GM21723 (cell line): Measurements from ENCODE around the gene APOBEC3F.
"Not testable (repeated sequence)": the region's sequence is repeated elsewhere in the genome, so short reads cannot be mapped to it uniquely, and the experiment has no call there.

Source experiments
- ATAC-seq: cut with Tn5 transposase; IDR thresholded peaks from one replicate; pipeline ENCODE4 v1.9.1; 2021; ENCODE audit warnings: mild to moderate bottlenecking, moderate library complexity; ENCODE audit not compliant: unreplicated experiment

APOBEC3F gene

DNA sequence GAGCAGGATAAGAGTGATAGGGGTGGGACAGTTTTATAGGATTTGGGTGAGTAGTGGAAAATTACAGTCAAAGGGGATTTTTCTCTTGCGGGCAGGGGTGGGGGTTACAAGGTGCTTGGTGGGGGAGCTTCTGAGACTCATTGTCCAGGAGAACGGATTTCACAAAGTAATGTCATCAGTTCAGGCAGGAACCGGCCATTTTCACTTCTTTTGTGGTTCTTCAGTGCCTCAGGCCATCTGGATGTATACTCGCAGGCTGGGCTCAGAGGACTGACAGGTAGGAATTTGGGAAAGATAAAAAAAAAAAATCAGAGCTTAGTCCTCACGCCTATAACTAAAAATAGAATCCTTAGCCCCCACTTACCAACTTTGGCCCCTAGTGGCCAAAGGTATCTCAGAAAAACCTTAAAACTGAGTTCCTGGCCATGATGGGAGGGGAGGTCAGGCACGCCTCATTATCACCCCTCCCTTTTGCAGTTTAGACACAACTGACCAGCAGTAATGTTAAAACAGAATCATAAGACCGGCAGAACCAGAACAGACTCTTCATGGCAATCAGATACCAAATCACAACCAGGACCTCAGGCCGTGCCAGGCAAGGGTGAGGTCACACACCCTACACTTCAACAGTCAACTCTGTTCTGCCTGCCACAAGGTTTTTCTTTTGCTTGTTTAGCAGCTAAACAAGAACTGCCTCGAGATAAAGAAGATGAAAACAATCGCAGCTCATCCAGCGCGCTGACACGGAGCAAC lies 27.5 kb downstream of the APOBEC3F start:
- no peak for ATAC-seq

DNA sequence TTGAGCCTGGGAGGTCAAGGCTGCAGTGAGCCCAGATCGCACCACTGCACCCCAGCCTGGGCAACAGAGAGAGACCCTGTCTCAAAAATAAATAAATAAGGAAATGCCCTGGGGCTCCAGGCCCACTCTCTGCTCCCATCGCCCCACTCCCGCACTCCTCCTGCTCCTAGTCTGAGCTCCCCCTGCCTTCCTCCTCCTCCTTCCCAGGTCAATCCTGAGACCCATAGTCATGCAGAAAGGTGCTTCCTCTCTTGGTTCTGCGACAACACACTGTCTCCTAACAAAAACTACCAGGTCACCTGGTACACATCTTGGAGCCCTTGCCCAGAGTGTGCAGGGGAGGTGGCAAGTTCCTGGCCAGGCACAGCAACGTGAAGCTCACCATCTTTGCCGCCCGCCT lies 29.5 kb downstream of the APOBEC3F start:
- no peak for ATAC-seq

DNA sequence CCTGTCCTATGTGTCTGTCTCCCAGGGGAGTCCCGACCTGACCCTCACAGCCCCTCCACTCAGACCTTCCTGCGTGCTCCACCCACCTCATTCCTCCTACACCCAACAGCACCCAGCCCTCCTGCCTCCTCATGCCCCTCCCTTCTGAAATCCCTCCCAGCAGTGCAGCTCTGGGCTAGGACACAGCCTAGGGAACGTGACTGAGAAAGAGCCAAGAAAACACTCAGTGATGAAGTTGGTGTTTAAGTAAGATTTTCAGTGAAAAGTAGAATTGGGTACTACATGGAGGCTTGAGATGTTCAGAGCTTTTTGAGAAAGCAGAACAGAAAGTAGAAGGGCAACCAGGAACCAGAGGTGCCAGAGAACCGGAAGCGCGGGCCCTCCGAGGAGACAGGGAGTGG lies 31.9 kb downstream of the APOBEC3F start:
- ATAC-seq = not testable (repeated sequence)

DNA sequence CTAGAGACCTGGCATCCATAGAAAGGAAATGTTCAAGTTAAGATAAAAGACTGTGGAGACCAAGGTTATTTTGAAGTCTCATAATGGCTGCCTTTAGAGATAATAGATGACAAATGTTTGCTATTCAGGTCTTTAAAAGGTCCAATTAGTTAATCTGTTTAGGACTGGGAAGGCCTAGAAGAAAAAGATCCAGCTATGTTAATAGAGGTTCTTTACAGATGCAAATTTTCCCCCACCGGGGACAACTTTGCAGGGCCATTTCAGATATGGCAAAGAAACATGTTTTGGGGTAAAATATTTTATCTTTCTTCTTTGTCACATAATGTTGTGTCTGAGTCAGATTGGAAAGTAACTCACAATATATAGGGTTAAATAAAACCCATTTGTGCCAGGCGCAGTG lies 33.3 kb downstream of the APOBEC3F start:
- no peak for ATAC-seq

DNA sequence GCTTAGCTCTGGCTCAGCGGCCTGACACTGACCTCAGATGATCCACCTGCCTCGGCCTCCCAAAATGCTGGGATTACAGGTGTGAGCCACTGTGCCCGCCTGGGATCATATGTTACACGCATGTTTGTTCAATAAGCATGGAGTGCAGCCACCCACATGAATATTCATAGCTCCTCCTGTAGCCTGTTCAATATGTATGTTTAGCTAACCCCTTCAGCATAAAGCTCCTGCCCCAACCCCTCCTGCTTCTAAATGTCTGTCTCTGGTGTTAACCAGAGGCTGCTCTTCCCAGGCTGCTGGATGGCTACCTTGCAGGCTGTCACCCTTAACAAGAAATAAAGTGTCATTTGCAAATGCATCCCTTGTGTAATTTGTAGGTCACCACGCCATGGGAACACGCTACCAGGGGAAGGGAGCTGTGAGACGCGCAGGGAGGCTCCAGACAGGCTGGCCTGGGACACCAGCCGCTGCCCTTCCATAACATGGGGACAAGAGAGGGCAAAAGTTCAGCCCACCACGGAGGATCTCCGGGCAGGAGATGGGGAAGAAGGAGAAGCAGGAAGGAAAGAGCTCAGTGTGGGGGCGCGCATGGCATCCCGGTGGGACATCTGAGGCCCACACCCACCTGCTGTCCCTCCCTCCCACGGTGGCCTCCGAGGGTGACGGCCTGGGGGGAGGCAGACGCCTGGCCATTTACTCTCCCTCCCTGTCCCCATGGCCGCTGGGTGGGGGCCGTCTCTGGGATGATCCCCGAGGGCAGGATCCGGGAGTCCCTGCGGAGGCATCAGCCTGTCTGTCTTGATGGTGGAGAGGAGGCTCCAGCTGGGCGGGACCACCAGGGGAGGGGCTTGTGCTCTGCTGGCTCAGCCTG lies 35.7 kb downstream of the APOBEC3F start:
- ATAC-seq = not testable (repeated sequence)

DNA sequence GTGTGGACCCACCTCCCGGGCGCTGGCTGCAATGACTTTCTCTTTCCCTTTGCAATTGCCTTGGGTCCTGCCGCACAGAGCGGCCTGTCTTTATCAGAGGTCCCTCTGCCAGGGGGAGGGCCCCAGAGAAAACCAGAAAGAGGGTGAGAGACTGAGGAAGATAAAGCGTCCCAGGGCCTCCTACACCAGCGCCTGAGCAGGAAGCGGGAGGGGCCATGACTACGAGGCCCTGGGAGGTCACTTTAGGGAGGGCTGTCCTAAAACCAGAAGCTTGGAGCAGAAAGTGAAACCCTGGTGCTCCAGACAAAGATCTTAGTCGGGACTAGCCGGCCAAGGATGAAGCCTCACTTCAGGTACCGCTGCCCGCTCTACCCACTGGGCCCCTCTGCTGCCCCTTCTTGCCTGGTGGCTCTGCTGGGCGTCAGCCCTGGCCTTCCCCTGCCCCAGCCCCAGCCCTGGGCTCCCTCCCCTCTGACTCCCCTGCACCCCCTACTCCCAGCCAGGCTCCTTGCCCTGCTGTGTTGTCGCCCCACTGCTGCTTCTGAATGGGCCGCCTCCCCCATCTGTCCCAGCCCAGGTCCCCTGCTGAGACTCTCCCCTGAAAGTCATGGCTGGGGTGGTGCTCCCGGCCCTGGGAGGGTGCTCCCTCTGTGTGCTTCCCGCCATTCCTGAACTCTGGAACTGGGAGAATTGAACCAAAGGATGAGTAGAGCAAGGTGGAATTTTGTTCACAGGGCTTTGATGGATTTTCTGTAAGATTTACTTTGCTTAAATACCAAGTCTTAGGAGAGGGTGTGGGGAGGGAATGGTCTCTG lies 36.6 kb downstream of the APOBEC3F start, which contains the start of gene APOBEC3G:
APOBEC3G (plus strand) TSS at position 250 of the 815 bp plus-strand sequence; CDS start at position 337, 87 bp downstream.
- peak; percentile 80 for ATAC-seq

DNA sequence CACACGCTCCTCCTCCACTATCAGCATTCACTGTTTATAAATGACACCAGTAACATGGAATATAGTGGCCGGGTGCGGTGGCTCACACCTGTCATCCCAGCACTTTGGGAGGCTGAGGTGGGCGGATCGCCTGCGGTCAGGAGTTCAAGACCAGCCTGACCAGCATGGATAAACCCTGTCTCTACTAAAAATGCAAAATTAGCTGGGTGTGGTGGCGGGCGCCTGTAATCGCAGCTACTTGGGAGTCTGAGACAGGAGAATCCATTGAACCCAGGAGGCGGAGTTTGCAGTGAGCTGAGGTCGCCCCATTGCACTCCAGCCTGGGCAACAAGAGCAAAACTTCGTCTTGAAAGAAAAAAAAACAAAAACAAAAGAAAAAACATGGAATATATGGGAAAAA lies 37.2 kb downstream of the APOBEC3F start:
- ATAC-seq = not testable (repeated sequence)

DNA sequence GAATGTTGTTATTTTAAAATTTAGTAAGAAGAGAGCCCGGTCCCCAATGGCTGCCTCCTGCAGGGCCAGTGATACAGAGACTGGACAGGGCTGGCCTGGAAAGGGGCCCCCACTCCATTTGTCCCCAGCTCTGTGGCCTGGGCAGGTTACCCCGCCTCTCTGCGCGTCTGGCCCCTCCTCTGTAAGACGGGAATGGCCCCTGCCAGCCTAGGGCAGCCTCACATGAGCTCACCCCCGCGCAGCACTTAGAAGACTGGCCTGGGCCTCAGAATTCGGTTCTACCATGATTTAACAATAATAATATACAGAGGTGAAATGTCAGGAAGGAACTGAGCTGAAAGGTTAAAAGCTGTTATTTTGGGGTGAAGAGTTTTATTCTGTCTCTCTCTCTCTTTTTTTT lies 37.7 kb downstream of the APOBEC3F start:
- no peak for ATAC-seq

DNA sequence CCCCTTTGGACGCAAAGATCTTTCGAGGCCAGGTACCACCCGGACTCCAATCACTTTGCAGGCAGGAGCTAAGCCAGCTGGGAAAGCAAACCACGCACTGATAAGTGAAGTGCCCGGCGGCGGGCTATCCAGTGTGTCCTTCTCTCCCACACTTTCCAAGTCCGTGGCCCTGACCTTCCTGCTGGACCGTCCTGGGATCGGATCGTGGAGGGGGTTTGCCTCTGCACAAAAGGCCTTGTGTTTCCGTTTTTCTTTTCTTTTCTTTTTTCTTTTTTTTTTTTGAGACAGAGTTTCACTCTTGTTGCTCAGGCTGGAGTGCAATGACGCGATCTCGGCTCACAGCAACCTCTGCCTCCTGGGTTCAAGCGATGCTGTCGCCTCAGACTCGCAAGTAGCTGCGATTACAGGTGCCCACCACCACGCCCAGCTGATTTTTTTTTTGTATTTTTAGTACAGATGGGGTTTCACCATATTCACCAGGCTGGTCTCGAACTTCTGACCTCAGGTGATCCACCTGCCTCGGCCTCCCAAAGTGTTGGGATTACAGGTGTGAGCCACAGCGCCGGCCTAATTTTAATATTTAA lies 38.5 kb downstream of the APOBEC3F start:
- ATAC-seq = not testable (repeated sequence)

DNA sequence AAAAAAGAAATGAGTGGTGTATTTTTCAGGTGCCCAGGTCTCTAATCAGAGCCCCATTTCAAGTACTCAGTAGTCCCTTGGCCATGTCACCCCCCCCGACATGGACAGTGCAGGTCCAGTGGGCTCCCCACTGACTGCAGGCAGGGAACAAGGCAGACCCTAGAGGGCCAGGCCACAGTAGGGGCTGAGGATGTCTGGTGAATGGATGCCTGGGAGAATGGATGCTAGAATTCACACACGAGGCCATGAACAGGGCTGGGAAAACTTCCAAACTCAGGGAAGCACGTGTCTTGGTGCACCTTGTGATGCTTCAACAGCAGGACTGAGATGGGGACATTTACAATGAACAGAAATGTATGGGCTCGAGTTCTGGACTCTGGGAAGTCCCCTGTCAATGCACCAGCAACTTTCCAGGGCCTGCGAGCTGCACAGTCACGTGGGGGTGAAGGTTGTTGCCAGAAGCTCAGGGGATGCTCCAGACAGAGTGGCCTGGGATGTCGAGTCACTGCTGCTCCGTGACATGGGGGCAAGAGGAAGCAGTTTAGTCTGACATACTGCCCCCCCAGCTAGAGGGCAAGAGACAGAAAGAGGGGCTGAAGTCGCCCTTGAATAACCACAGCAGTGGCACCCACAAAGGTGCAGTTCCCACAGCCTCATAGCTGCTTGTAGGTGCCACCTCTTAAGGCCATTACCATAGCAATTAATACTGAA lies 39.5 kb downstream of the APOBEC3F start:
- ATAC-seq = no peak

DNA sequence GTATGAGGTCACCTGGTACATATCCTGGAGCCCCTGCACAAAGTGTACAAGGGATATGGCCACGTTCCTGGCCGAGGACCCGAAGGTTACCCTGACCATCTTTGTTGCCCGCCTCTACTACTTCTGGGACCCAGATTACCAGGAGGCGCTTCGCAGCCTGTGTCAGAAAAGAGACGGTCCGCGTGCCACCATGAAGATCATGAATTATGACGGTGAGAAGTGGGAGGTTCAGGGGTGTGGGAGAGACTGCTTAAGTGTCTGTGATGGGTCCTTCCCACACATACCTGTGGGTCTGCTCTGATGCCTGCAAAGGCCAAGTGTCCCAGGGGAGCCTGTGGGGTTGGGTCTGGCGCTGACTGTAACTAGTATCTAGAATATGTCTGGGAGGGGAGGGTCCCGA lies 40.4 kb downstream of the APOBEC3F start:
- ATAC-seq = no peak

DNA sequence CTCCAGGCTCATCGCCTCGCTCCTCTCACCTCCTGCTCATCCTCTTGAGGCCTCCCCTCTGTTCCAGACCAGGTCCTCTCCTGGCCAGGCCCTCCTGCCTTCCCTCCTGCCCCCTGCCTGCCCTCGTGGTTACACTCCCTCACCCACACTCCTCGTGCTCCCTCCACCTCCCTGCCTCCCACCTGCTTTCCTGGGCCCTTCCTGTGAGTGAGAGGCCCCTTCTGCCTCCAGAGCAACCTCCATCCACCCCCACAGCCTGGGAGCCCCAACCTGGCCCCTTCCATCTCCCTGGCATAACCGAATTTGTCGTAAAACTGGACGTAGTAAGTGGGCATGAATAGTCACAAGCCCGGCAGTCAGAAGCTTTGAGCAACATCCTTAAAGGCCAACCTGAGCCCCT lies 40.9 kb downstream of the APOBEC3F start:
- no peak for ATAC-seq

DNA sequence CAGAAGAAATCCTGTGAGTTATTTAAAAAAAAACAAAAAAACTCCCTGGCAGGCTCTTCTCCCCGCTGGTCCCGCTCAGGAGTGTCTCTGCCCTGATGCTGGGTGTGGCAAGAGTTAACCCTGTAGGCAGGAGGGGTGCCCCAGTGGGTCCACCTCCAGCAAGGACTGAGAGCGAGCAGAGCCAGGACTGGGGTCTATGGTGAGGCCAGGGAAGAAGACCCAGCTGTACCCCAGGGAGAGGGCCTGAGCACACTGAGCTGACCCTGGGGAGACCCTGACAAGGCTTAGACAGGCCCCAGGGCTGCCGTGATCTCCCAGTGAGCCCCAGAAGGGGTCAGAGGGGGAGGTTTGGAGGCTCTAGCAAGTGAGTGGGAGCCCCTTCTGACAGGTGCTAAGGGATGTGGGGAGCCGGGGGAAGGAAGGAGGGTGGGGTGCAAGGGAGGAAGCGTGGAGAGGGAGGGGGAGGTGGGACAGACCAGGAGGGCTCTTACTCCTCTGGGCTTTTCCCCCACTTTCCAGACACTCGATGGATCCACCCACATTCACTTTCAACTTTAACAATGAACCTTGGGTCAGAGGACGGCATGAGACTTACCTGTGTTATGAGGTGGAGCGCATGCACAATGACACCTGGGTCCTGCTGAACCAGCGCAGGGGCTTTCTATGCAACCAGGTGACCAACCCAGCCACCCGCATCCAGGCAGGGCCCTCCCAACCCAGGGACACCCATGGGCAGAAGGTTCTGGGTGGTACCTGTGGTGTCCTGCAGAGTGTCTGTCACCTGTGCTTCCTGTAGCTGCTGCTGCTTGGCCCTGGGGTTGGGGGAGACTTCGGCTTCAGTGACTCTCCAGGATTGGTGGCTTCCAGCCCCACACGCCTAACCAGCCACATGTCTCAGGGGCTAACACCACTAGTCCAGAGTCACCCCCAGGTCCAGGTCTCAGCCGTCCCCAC lies 42.8 kb downstream of the APOBEC3F start:
- no peak for ATAC-seq

DNA sequence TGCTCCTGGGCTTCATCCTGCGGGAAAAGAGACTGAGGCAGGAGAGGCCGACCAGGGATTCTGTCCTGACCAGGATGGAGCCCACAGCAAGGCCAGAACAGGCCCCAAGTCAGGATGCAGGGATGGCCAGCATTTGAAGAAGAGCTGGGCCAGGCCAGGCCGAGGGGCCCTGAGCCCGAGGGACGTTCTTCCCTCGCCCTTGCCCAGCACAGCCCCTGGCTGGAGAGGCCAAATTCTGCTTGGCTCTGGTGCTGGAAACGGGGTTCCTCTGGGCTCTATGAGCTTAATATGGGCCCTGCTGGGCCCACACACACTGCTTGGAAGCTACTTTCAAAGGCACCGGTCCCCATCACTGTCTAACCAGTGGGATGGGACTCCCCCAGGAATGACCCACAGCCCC lies 44.0 kb downstream of the APOBEC3F start:
- ATAC-seq = no peak

DNA sequence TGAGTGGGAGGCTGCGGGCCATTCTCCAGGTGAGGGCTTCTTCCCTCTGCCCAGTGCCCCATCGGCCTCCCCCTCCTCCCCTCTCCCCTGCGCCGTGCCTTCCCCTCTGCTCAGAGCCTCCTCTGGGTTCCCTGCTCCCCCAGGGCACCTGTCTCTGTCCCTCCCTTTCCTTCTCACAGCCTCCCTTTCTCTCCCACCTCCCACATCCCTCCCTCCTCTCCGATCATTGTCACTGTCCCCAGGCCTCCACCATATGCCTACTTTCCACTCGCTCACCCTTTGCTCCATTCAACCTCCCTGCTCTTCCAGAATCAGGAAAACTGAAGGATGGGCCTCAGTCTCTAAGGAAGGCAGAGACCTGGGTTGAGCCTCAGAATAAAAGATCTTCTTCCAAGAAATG lies 46.4 kb downstream of the APOBEC3F start:
- no peak for ATAC-seq

DNA sequence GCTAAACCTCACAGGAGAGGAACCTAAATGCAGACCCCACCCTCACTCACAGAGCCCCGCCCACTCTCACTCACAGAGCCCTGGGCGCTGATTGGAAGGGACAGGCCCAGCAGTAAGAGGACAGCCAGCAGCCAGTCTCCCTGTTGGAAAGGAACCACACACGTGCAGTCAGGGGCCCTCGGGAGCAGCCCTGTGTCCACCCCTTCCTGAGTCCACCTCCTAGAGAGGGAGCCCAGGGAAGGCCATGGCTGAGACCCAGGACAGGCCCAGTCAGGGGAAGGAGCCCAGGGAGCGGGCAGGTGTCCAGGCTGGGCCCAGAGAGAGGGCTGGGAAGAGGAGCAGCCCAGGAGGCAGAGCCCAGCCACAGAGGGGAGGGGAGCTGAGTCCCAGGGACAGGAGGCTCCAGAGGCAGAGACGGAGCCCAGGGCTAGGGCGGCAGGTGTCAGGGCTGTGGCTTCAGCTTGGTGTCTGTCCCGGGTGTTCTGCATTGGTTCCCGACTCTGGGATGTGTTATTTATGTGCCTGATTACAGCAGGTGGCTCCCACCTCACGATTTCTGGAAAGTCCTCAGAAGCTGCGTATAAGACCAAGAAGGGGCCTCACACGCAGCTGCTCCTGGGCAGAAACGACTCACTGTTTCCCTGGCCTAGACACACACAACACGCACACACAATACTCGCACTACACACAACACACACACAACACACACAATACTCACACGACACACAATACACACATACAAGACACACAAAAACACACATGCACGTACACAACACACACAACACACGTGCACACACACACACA lies 47.4 kb downstream of the APOBEC3F start:
- ATAC-seq = no peak

DNA sequence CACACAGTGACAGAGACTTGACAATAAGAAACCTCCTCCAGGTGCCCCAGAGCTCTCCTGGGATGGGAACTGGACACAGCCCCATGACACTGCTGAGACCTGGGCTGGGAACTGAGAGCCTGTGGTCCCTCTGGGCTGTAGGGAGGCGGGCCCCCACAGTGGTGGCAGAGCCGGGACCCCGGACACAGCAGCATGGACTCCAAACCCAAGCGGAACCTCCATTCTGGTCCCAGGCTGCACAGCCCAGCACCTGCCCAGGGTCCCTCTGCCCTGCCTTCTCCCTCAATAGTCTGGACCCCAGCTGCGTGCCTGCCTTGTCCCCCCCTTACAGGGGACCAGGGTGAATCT lies 48.0 kb downstream of the APOBEC3F start:
- no peak for ATAC-seq

DNA sequence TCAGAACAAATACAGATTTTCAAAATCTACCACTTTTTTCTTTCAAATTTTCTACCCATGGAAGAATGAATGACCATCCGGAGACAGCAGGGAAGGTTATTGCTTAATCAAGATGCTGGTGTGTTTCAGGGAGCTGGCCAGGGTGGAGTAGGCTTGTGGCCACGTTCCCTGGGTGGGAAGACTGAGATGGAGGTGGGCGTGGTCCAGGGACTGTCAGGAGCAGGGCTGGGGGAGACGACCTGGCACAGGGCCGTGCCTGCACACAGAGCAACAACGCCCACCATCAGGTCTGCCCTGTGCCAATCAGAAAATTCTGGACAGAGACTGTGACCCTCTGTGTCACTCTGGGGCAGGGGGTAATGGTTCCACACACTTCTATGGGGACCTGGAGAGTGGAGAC lies 49.3 kb downstream of the APOBEC3F start:
- no peak for ATAC-seq
